Endothelial cell of umbilical vein (primary cell): ENCODE data around the gene PLCH1. TPM values are rescaled to one million over a fixed set of nuclear protein-coding genes. Genes with fewer than 3 reads are reported as not detected.

Source experiments
- BruUV-seq: library from RNA; stranded (reverse); fragments of 400-500 nt; replicated peaks from 2 replicates; lab custom pipeline; 2021; lab: Mats Ljungman, UMichigan
- CTCF ChIA-PET: fragments of 300-600, 350-600 bp; sonication (Branson Sonifier 250); formaldehyde crosslinking; loops from one replicate; lab custom pipeline; 2021; ENCODE audit warnings: antibody characterized with exemption, inconsistent platforms; lab: Charles Lee
- POLR2A ChIA-PET: fragments of 300-600, 350-600 bp; sonication (Branson Sonifier 250); formaldehyde crosslinking; loops from one replicate; lab custom pipeline; 2021; ENCODE audit warnings: antibody characterized with exemption, inconsistent platforms; lab: Charles Lee
- DNase-seq: peaks from one replicate; pipeline ENCODE4 v3.0.0-alpha.2; 2011; ENCODE audit warnings: low read depth, low spot score
- FAIRE-seq: peaks from 2 replicates; lab custom pipeline; 2011; peaks lifted over from hg19 to GRCh38; lab: Jason Lieb, UNC
- H2AFZ ChIP-seq: 2 replicates; pipeline ENCODE4 v1.6.0; 2012; ENCODE audit warnings: low read depth, low read length, control low read depth, inconsistent platforms
- H3K27ac ChIP-seq: 2 replicates; pipeline ENCODE4 v1.5.1; 2011; ENCODE audit warnings: low read depth, mild to moderate bottlenecking, control low read depth, low read length, moderate library complexity; ENCODE audit not compliant: insufficient read depth
- H3K27me3 ChIP-seq, 2 experiments: 2 replicates each; pipeline versions ENCODE4 v1.6.0 to v1.6.1; 2011; ENCODE audit warnings: low read length in 2 of 2, mixed read lengths in 1 of 2; ENCODE audit not compliant: control insufficient read depth in 2 of 2, insufficient read depth in 2 of 2
- H3K36me3 ChIP-seq, 2 experiments: 2 replicates in 1 of 2; 3 replicates in 1 of 2; pipeline ENCODE4 v1.5.1; 2011; ENCODE audit warnings: low read length in 2 of 2, mild to moderate bottlenecking in 1 of 2, moderate library complexity in 1 of 2; ENCODE audit not compliant: control insufficient read depth in 2 of 2, insufficient read depth in 2 of 2; ENCODE audit errors: extremely low read depth in 1 of 2
- H3K4me1 ChIP-seq: 3 replicates; pipeline ENCODE4 v1.5.1; 2011; ENCODE audit warnings: mild to moderate bottlenecking, low read length; ENCODE audit not compliant: control insufficient read depth, insufficient read depth; ENCODE audit errors: extremely low read depth
- H3K4me2 ChIP-seq: 2 replicates; pipeline ENCODE4 v1.6.1; 2011; ENCODE audit warnings: low read length, control low read depth, mixed read lengths; ENCODE audit not compliant: insufficient read depth
- H3K4me3 ChIP-seq, 3 experiments: fragments of 200-600 bp in 1 of 3; sonication (generic), shearing (Covaris generic) in 1 of 3; replicated peaks in 1 of 3; 2 replicates each; pipeline ENCODE4 v1.5.1; 2011 to 2016; ENCODE audit warnings: control low read depth in 3 of 3, low read length in 3 of 3, mild to moderate bottlenecking in 2 of 3, inconsistent platforms in 1 of 3, low read depth in 1 of 3, moderate library complexity in 1 of 3; ENCODE audit not compliant: insufficient read depth in 1 of 3
- H3K79me2 ChIP-seq: 2 replicates; pipeline ENCODE4 v1.6.0; 2012; ENCODE audit warnings: low read length, inconsistent platforms; ENCODE audit not compliant: control insufficient read depth, insufficient read depth
- H3K9ac ChIP-seq: replicated peaks from 2 replicates; pipeline ENCODE3; 2011; ENCODE audit warnings: low read length, control low read depth; ENCODE audit not compliant: insufficient read depth; ENCODE audit errors: extremely low read depth
- H3K9me1 ChIP-seq: replicated peaks from 3 replicates; pipeline ENCODE4 v1.6.0; 2011; ENCODE audit warnings: mild to moderate bottlenecking, low read length; ENCODE audit not compliant: control insufficient read depth, insufficient read depth; ENCODE audit errors: extremely low read depth
- H3K9me3 ChIP-seq: replicated peaks from 2 replicates; pipeline ENCODE4 v1.5.1; 2012; ENCODE audit warnings: low read length, inconsistent platforms; ENCODE audit not compliant: control insufficient read depth, insufficient read depth
- H4K20me1 ChIP-seq: replicated peaks from 2 replicates; pipeline ENCODE3; 2011; ENCODE audit warnings: mild to moderate bottlenecking, low read length; ENCODE audit not compliant: control insufficient read depth, insufficient read depth; ENCODE audit errors: extremely low read depth
- CTCF ChIP-seq, 2 donors: IDR thresholded peaks; 1 replicate in 1 of 2; 2 replicates in 1 of 2; pipeline ENCODE4 v1.5.1; 2011; ENCODE audit warnings: low read length in 2 of 2, mild to moderate bottlenecking in 2 of 2, moderate library complexity in 2 of 2, control low read depth in 1 of 2, inconsistent platforms in 1 of 2, low read depth in 1 of 2; ENCODE audit not compliant: insufficient read depth in 1 of 2; ENCODE audit errors: extremely low read depth in 1 of 2
- EZH2 ChIP-seq: IDR thresholded peaks from 2 replicates; pipeline ENCODE4 v1.6.1; 2012; ENCODE audit warnings: borderline replicate concordance, low read depth, mild to moderate bottlenecking, moderate library complexity, low read length, inconsistent platforms; ENCODE audit not compliant: severe bottlenecking
- FOS ChIP-seq: IDR thresholded peaks from 2 replicates; pipeline ENCODE4 v1.6.1; 2011; ENCODE audit warnings: mild to moderate bottlenecking, low read length, moderate library complexity, borderline replicate concordance; ENCODE audit not compliant: insufficient read depth
- GATA2 ChIP-seq: IDR thresholded peaks from 2 replicates; pipeline ENCODE4 v1.7.0; 2011; ENCODE audit warnings: low read depth, mild to moderate bottlenecking, moderate library complexity, mixed read lengths, low read length; ENCODE audit not compliant: insufficient read length, insufficient read depth
- JUN ChIP-seq: IDR thresholded peaks from 2 replicates; pipeline ENCODE4 v1.6.1; 2011; ENCODE audit warnings: borderline replicate concordance, low read depth; ENCODE audit not compliant: insufficient read length, insufficient read depth
- MAX ChIP-seq: IDR thresholded peaks from 2 replicates; pipeline ENCODE4 v1.6.1; 2011; ENCODE audit not compliant: insufficient read depth, insufficient read length
- MYC ChIP-seq: IDR thresholded peaks from one replicate; pipeline ENCODE4 v1.6.1; 2011; ENCODE audit warnings: mild to moderate bottlenecking, low read depth, low read length
- POLR2A ChIP-seq: IDR thresholded peaks from 2 replicates; pipeline ENCODE4 v1.6.1; 2012; ENCODE audit warnings: low read depth, mild to moderate bottlenecking, control low read depth, low read length
- POLR2AphosphoS5 ChIP-seq: IDR thresholded peaks from 2 replicates; pipeline ENCODE4 v1.6.1; 2012; ENCODE audit warnings: low read depth, mild to moderate bottlenecking, control low read depth, low read length, moderate library complexity; ENCODE audit not compliant: insufficient read depth
- dilution Hi-C: fragments of 300-500 bp; cut with MboI; formaldehyde crosslinking; loops from one replicate; pipeline ENCODE4 v1.15.0; 2019; ENCODE audit warnings: low sequenced_read_pairs; ENCODE audit not compliant: extremely low pct_ligation_motif_present
- intact Hi-C: fragments of 100-400 bp; cut with micrococcal nuclease; formaldehyde crosslinking; loops from one replicate; pipeline ENCODE4 v1.10.0; 2022
- polyA plus RNA-seq, 4 experiments: library from polyadenylated mRNA; depleted of rRNA in 3 of 4; stranded (reverse) in 3 of 4; unstranded in 1 of 4; fragments of >200 nt; gene quantifications; 2 replicates each; pipeline versions ENCODE4 v1.2.1 to v1.2.3, GENCODE V29; 2011 to 2012; ENCODE audit warnings: missing spikeins in 1 of 4
- total RNA-seq: library from RNA; stranded (reverse); gene quantifications from 2 replicates; pipeline ENCODE4 v1.2.3, GENCODE V29; 2021

Gene PLCH1
- total and polyA plus RNA-seq, 2 donors (not counting 3 experiments of a cell fraction or from before 2014, with no cell fraction given): 0.03 TPM; not detected in 1

- Histone ChIP-seq H4K20me1 (no peaks in the 10 kb centered on the region), H3K4me1 (no peaks in the 10 kb centered on the region), H3K27ac (no peak overlapping the region), H3K9me1 (no peaks in the 10 kb centered on the region), H3K4me2 (no peak overlapping the region), H2AFZ (no peak overlapping the region), H3K79me2 (no peaks in the 10 kb centered on the region), H3K27me3 (peaks cover 0 to 3% of the 10 kb centered on the region in 2 experiments), H3K9me3 (no peaks in the 10 kb centered on the region), H3K9ac (no peak overlapping the region), H3K36me3 (no peaks in the 10 kb centered on the region), H3K4me3 (no peak overlapping the region)
- no peak for DNase-seq
- TF ChIP-seq JUN (no peak), POLR2AphosphoS5 (no peak), POLR2A (no peak), MYC (no peak), FOS (no peak), GATA2 (no peak), MAX (no peak), CTCF (IDR thresholded peaks at IDR 0.05; ENCODE audit: extremely low read depth in 1 of 2, insufficient read depth in 1 of 2, low read depth in 1 of 2, low read length in 2 of 2) (no peak), EZH2 (no peak)
- CTCF ChIA-PET: no interaction called here
- dilution Hi-C loops: no loop called here
- intact Hi-C loops: no loop called here
- BruUV-seq: no TSS peak
- no peak for FAIRE-seq
- POLR2A ChIA-PET: no interaction called here
Observed at GRCh38 chr3:155643581-155644165, 101.2 kb downstream of the PLCH1 start.
